Activated CD4-positive, alpha-beta T cell treated with anti-CD3 and anti-CD28 coated beads, Interleukin-2, amount 50 U/mL, for 16 hours (primary cell): ENCODE data around the gene BRI3BP.
"Not testable (repeated sequence)": the region's sequence is repeated elsewhere in the genome, so short reads cannot be mapped to it uniquely, and the experiment has no call there.

Source experiments
- DNase-seq: peaks from one replicate; pipeline ENCODE4 v3.0.0-alpha.2; 2020

Gene BRI3BP

GRCh38 chr12:124975276-124975675 lies 18.2 kb upstream of the BRI3BP start:
- no peak for DNase-seq

GRCh38 chr12:124976999-124977398 lies 16.4 kb upstream of the BRI3BP start:
- DNase-seq = no peak

- no peak for DNase-seq
These were observed 13.9 kb upstream of the BRI3BP start for GRCh38 chr12:124979568-124979967.

DNA sequence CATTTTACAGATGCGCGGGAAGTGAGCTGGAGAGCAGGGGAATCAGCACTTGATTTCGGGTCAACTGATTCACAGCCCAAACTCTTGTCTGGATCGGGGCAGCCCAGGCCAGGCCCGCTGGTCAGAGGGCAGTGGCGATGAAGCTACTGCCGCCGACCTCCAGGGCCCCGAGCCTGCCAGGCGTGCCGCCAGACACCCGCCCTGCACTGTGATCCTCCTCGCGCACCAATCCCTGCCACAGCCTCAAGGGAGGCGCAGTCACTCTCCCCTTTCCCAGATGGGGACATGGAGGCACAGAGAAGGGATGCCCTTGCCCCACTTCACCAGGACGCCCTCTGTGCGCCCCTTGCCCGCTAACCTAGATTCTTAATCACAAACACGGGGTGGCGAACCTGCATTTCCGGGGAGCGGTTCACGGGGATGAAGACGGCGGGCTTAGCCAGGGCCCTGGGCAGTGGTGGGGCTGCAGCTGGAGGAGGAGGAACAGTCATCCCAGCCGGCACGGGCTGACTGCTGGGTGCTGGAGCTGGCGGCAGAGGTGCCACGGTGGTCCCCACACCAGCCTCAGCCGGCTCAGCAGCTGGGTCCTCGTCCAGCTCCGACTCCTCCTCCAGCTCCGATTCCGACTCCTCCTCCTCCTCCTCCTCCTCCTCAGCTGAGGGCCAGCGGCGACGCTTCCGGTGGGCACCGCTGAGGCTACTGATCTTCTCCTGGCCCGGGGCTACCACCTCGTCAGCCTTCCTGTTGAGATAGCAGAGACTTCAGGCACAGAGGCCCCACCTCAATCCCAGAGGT lies 13.2 kb upstream of the BRI3BP start:
- DNase-seq = no peak

- not testable (repeated sequence) for DNase-seq
These were observed 6.6 kb upstream of the BRI3BP start for GRCh38 chr12:124986876-124987275.

DNA sequence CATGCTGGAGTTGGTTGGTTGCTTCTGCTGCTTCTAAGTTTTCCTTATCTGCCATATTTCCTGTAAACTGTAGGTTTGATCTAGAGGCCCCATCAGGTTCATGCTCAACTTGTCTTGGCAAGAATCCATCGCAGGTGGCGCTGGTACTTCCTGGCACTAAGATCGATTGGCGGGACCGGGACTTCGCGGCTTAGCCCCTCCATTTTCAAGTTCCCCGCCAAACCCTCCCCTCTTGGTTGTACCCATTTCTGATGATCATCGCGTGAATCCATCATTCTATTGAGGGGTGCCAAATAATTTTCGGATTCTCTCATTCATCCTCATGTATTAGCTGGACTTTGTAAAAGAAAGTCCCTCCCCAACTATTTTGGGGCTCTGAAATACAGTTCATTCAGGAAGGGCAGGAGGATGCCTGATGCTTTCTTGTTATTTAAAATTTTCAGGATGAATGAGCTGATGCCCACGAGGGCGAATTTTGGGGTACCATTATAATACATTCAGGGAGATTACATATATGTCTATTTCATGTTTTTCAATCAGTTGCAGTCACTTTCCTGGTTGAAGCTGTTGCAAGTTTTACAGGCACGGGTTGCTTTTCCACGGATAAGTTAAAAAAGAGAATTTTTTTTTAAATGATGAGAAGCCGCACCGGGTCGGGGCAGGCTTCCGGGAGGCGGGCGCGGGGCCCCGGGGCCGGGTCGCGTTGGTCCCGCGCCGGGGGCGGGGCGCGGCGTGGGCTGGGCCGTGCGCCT lies 395 bp upstream of the BRI3BP start:
- DNase-seq = peak; percentile 93

DNA sequence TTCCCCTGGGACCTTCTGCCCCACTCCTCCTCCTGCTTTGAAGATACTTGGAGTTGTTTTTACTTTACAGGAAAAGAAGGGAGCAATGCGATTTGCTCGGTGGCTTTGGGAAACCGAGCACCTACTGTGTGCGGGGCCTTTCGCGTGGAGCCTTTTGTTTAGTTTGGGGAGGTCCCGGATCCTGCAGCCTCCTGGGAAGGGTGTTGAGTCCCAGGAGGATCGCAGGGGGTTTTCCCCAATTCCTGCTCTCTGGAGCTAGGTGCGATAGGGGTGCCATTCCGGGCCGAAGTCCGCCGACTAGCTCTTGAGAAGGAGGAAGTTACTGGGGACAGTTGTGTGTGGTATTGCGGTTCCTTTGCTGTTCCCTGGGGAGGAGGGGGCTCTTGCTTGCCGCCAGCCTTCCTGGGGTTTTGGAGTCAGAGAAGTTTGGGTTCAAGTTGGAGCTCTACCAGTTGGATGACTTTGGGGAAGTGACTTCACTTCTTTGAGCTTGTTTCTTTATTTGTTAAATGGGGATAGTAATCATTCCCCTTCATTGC lies 1.1 kb downstream of the BRI3BP start:
- DNase-seq = peak; percentile 32

- no peak for DNase-seq
These were observed 1.9 kb downstream of the BRI3BP start for GRCh38 chr12:124995200-124995961.

GRCh38 chr12:124998705-124999104 lies 5.3 kb downstream of the BRI3BP start:
- DNase-seq = no peak

DNA sequence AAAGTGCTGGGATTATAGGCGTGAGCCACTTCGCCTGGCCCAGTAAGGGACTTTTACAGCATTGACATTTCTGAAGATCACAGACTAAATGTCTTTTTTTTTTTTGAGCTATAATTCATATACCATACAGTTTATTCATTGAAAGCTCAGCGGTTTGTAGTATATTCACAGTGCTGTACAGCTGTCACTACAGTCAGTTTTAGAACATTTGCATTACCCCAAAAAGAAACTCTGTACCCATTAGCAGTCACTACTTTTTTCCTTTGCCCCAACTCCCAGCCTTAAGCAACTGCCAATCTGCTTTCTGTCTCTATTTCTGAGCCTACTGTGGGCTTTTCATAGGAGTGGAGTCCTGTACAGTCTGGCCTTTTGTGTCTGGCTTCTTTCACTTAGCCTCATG lies 8.2 kb downstream of the BRI3BP start:
- DNase-seq = no peak

DNA sequence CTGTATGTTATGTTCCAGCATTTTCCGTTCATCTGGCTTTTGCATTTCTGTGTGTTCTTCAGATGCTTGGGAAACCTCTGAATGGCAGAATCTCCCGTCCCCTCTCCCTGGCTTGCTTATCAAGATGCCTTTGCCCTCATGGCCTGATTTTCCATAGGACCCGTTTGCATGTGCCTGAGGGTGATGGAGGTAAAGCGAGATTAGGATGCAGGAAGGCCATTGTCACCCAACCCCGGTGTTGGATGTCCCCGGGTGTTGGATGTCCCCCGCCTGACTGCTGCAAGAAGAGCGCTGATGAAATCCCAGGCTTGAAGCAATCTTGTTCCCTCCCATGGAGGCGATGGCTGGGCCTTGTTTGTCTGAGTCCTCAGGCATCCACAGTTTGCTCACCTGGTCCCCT lies 9.6 kb downstream of the BRI3BP start:
- DNase-seq = no peak

GRCh38 chr12:125004621-125005020 lies 11.2 kb downstream of the BRI3BP start:
- DNase-seq = no peak

DNA sequence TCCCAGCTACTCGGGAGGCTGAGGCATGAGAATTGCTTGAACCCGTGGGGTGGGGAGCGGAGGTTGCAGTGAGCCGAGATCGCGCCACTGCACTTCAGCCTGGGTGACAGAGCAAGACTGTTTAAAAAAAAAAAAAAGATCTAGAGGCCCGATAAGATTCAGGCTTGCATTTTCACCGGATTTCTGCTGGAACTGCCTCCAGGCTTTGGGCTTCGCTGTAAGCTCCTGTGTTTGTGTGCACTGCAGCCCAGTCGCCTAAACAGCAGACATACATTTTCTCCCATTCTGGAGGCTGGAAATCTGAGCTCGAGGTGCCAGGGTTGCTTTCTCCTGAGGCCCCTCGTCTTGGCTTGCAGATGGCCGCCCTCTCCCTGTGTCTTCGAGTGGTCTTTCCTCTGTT lies 12.2 kb downstream of the BRI3BP start:
- DNase-seq = no peak

DNA sequence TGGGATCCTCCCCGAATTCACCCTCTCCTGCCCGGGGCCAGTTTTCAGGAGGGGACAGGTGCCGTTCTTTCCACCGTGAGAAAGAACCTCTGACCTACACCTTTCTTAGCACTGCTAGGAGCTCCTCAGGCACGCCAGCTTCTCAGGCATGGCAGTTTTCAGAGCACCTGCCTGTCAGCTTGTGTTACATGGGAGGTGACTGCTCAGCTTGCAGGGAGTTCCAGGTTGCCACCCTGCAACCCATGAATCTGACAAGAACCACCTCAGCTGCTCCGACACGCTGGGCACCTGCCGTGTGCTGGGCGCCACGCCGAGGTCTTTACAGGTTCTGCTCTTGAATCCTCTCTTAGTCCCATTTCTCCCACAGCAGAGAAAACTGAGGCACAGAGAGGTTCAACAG lies 12.9 kb downstream of the BRI3BP start:
- DNase-seq = no peak

- DNase-seq = no peak
These were observed 20.5 kb downstream of the BRI3BP start for GRCh38 chr12:125013816-125014442.

GRCh38 chr12:125014526-125014925 lies 21.1 kb downstream of the BRI3BP start:
- DNase-seq = no peak

GRCh38 chr12:125015680-125016310 lies 22.4 kb downstream of the BRI3BP start:
- no peak for DNase-seq

DNA sequence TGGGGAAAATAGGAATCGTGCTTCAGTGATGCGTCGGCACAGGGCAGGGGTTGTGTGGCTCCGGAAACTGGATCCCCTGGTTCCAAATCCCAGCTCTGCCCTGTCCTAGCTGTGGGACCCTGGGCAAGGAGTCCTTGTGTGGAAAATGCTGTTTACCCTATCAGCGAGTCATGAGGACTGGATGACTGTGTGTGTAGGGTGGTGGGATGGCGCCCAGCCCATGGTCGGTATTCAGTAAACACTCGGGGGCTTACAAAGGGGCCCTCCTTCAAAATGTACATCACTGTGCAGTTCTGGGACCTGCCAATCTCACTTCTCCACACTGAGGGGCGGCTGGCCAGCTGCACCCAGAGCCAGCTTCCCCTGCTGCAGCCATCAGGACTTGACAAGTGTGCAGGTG lies 24.4 kb downstream of the BRI3BP start:
- no peak for DNase-seq

DNA sequence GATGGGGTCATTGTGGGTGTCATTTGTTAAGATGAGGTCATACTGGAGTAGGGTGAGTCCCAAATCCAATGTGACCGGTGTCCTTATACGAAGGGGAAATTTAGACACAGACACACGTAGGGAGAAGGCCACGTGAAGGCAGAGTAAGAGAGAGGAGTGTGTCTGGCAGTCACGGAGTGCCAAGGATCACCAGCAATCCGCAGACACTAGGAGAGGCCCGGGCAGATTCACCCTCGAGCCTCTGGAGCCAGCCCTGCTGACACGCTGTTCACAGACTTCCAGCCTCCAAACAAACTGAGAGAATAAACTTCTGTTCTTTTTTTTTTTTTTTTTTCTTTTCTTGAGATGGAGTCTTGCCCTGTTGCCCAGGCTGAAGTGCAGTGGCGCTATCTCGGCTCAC lies 24.9 kb downstream of the BRI3BP start:
- no peak for DNase-seq

DNA sequence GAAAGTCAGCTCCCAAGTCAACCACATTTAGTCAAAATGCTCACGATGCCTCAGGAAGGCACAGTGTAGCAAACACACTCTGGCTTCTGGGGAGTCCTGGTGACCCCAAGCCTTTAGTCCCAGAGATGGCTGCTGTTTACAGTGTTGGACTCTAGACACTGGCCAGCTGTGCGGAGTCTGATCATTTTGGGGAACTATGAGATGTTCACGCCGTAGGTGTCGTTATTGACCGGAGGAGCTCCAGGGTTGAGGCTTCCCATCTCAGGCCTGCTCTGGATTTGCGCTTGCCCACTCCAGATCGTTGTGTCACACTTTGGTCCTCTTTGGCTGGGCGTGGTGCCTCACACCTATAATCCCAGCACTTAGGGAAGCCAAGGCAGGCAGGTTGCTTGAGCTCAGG lies 27.7 kb downstream of the BRI3BP start:
- no peak for DNase-seq

DNA sequence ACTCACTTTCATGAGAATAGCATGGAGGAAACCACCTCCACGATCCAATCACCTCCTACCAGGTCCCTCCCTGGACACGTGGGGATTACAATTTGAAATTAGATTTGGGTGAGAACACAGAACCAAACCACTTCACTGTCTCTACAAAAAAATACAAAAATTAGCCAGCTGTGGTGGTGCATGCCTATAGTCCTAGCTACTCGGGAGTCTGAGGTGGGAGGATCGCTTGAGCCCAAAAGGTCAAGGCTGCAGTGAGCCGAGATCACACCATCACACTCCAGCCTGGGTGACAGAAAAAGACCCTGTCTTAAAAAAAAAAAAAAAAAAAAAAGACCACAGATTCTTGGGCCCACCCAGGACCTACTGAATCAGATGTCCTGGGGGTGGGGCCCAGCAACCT lies 28.3 kb downstream of the BRI3BP start:
- DNase-seq = no peak

- DNase-seq = no peak
These were observed 29.6 kb downstream of the BRI3BP start for GRCh38 chr12:125023065-125023464.
